HCT116 (cell line): ENCODE measurements around the gene MRFAP1L1. TPM values are rescaled to one million over a fixed set of nuclear protein-coding genes. Genes with fewer than 3 reads are reported as not detected.
A peak's percentile ranks its signal among the peaks of the same experiment; 100 is the strongest.

Experiments used
- CEBPB ChIP-seq: IDR thresholded peaks from 2 replicates; pipeline ENCODE4 v1.6.1; 2012; ENCODE audit warnings: low read depth
- EZH2 ChIP-seq: fragments of 200-600 bp; sonication (generic); IDR thresholded peaks from 2 replicates; pipeline ENCODE4 v1.6.1; 2017; ENCODE audit warnings: antibody characterized with exemption, mixed run types
- EZH2phosphoT487 ChIP-seq: fragments of 200-600 bp; IDR thresholded peaks from 2 replicates; pipeline ENCODE4 v1.6.1; 2018; ENCODE audit warnings: antibody characterized with exemption, borderline replicate concordance
- POLR2AphosphoS5 ChIP-seq: IDR thresholded peaks from 2 replicates; pipeline ENCODE4 v1.6.1; 2011; ENCODE audit warnings: mild to moderate bottlenecking, low read depth, low read length, moderate library complexity
- RAD21 ChIP-seq: IDR thresholded peaks from 2 replicates; pipeline ENCODE4 v1.6.1; 2012; ENCODE audit warnings: low read depth, mild to moderate bottlenecking
- SRF ChIP-seq: IDR thresholded peaks from 2 replicates; pipeline ENCODE4 v1.6.1; 2012; ENCODE audit warnings: low read depth
- TCF7L2 ChIP-seq: IDR thresholded peaks from 2 replicates; pipeline ENCODE4 v1.7.0; 2011; ENCODE audit warnings: borderline replicate concordance, inconsistent platforms; ENCODE audit not compliant: insufficient read depth, insufficient read length; ENCODE audit errors: extremely low read depth
- YY1 ChIP-seq: IDR thresholded peaks from 2 replicates; pipeline ENCODE4 v1.6.1; 2011; ENCODE audit warnings: low read length, low read depth, moderate library complexity, mild to moderate bottlenecking; ENCODE audit not compliant: insufficient replicate concordance; ENCODE audit errors: extremely low read depth
- ZFX ChIP-seq: fragments of 450-650 bp; IDR thresholded peaks from 2 replicates; pipeline ENCODE4 v1.6.1; 2017
- ZNF274 ChIP-seq: fragments of 200-500 bp; sonication (Bioruptor generic); IDR thresholded peaks from 2 replicates; pipeline ENCODE4 v1.6.1; 2014; ENCODE audit warnings: mild to moderate bottlenecking, low read depth, low read length, inconsistent platforms
- total RNA-seq: library from RNA; stranded (reverse); gene quantifications from one replicate; pipeline ENCODE4 v1.2.1, GENCODE V29; 2021; ENCODE audit not compliant: unreplicated experiment
- TF ChIP-seq, protein P1 (sequence below): IDR thresholded peaks from 2 replicates; pipeline ENCODE4 v1.6.1; 2012; ENCODE audit warnings: low read depth
- TF ChIP-seq, protein P2 (sequence below): IDR thresholded peaks from 2 replicates; pipeline ENCODE4 v1.6.1; 2012

The MRFAP1L1 gene
- total RNA-seq, 1 experiment from 2014 or later, result 43.0 TPM

DNA sequence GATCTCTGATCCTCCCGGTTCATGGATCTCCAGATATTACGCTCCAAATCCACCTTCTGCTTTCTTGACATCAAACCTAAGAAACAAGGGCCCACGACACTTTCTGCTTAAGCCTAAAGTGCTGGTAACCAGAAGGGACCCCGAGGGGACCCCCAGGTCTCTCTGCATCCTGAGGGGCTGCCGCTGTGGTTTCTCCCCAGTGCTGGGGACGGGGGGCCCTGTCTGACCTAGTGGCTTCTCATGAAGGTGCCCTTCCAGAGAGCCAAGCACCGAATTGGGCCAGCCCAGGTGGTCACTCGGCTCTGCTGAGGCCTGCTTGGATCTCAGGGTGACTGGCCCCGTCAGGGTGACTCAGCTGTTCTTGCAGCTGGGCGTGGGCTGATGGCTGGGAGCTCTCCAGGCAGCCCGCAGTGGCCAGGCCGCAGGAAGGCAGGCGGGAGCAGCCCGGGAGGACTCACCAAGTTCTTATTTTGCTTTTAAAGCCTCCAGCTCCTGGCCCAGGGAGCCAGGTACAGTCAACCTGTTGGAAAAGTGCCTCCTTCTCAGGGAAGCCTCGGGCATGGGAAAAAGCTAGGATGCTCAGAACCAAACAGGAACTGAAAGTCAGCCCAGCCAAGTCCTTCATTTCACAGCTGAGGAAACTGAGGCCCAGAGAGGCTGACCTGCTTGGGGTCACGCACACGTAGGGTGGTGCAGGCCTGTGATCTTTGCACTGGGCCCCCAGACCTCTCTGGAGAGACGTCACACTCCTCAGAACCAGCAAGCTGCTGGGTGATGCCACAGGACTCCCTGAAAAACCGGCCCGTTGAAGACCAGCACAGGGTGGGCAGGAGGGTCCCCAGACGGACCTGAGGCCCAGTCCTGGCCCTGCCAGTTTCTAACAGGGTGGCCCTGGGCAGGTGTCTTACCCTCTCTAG is 23.0 kb upstream of the MRFAP1L1 start (continued):
- TF ChIP-seq, protein P1, sequence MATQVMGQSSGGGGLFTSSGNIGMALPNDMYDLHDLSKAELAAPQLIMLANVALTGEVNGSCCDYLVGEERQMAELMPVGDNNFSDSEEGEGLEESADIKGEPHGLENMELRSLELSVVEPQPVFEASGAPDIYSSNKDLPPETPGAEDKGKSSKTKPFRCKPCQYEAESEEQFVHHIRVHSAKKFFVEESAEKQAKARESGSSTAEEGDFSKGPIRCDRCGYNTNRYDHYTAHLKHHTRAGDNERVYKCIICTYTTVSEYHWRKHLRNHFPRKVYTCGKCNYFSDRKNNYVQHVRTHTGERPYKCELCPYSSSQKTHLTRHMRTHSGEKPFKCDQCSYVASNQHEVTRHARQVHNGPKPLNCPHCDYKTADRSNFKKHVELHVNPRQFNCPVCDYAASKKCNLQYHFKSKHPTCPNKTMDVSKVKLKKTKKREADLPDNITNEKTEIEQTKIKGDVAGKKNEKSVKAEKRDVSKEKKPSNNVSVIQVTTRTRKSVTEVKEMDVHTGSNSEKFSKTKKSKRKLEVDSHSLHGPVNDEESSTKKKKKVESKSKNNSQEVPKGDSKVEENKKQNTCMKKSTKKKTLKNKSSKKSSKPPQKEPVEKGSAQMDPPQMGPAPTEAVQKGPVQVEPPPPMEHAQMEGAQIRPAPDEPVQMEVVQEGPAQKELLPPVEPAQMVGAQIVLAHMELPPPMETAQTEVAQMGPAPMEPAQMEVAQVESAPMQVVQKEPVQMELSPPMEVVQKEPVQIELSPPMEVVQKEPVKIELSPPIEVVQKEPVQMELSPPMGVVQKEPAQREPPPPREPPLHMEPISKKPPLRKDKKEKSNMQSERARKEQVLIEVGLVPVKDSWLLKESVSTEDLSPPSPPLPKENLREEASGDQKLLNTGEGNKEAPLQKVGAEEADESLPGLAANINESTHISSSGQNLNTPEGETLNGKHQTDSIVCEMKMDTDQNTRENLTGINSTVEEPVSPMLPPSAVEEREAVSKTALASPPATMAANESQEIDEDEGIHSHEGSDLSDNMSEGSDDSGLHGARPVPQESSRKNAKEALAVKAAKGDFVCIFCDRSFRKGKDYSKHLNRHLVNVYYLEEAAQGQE, result no peak
- TF ChIP-seq POLR2AphosphoS5 (peak; percentile 54), ZFX (0 out of 2 replicates have a peak, but pooled peaks have one; percentile 34), RAD21 (no peak), ZNF274 (no peak), YY1 (peak; percentile 24), EZH2 (no peak), TCF7L2 (no peak), EZH2phosphoT487 (no peak), CEBPB (no peak), SRF (no peak)
- TF ChIP-seq, protein P2, sequence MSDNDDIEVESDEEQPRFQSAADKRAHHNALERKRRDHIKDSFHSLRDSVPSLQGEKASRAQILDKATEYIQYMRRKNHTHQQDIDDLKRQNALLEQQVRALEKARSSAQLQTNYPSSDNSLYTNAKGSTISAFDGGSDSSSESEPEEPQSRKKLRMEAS, result no peak
